ENCODE measurements around the gene SHC2. TPM values are rescaled to one million over a fixed set of nuclear protein-coding genes. Genes with fewer than 3 reads are reported as not detected.

Gene SHC2
- total and polyA plus RNA-seq, 2 of the 8 experiments (the other 6 are each of a cell fraction or from before 2014, with no cell fraction given): 4.4 to 7.3 TPM

DNA sequence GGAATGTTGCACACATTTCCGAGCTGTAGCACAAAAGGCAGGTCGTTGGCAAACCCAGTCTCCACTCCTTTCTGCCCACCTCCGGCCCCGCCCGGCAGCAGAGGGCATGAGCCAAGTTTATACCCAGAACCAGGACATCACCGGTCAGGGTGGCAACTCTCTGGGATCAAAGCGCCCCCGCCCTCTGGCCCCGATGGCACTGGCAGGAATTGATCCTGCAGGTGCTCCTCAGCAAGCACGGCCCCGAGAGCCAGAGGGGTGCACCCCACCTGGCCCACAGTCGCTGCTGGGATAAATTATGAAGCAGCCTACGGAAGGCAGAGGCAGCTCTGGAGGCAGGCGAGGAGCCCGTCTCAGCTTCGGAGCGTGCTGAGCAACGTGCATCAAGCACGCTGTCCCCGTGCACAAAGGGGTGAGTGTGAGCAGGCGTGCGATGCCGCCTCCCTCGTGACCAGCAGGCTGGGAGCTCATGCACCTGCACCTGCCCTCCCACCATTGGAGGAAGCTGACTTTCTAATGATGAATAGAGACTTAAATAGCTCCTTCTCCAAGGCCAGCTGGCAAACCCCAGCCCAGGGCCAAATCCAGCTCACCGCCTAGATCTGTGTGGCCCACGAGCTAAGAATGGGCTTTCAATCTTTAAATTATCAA lies 25.7 kb downstream of the SHC2 start (continued):
- TF ChIP-seq RBBP5 (IDR thresholded peaks at IDR 0.05; ENCODE audit: borderline replicate concordance, low read depth, low read length) (no peak), FOSL1 (IDR thresholded peaks at IDR 0.05; ENCODE audit: insufficient read depth, low read depth, low read length) (no peak), POLR2A (IDR thresholded peaks at IDR 0.05; ENCODE audit: control extremely low read depth in 1 of 2, low read depth in 2 of 2, low read length in 2 of 2) (no peak)

All from H1 (cell line).